Sigmoid colon (tissue), 7 donors: ENCODE results near the gene OR5M10. TPM values are rescaled to one million over a fixed set of nuclear protein-coding genes. Genes with fewer than 3 reads are reported as not detected.

ENCODE experiments used
- DNase-seq: peaks from one replicate; pipeline ENCODE4 v3.0.0-alpha.2; 2019
- H3K27ac ChIP-seq, 4 donors: fragments of 200-600 bp; sonication (generic); one replicate each; pipeline ENCODE4 v1.5.1; 2016 to 2019; ENCODE audit warnings: mild to moderate bottlenecking in 1 of 4
- H3K27me3 ChIP-seq, 3 donors: fragments of 200-600 bp; sonication (generic); one replicate each; pipeline ENCODE4 v1.5.1; 2019; ENCODE audit warnings: mild to moderate bottlenecking in 1 of 3
- H3K36me3 ChIP-seq, 4 donors: fragments of 200-600 bp; sonication (generic); one replicate each; pipeline ENCODE4 v1.5.1; 2016 to 2019
- H3K4me1 ChIP-seq, 4 donors: fragments of 200-600 bp; sonication (generic); one replicate each; pipeline ENCODE4 v1.5.1; 2017 to 2019
- H3K4me3 ChIP-seq, 4 donors: fragments of 200-600 bp; sonication (generic); one replicate each; pipeline ENCODE4 v1.5.1; 2017 to 2019; ENCODE audit warnings: mild to moderate bottlenecking in 2 of 4, moderate library complexity in 1 of 4
- H3K9me3 ChIP-seq, 4 donors: fragments of 200-600 bp in 3 of 4; sonication (generic) in 3 of 4; one replicate each; pipeline versions ENCODE4 v1.5.1 to v1.6.1; 2013 to 2019
- EP300 ChIP-seq, 4 donors: sonication (generic); formaldehyde crosslinking; IDR thresholded peaks; one replicate each; pipeline ENCODE4 v1.6.1; 2017; ENCODE audit warnings: antibody characterized with exemption in 4 of 4
- POLR2AphosphoS5 ChIP-seq, 4 donors: sonication (generic); formaldehyde crosslinking; IDR thresholded peaks; one replicate each; pipeline ENCODE4 v1.6.1; 2017; ENCODE audit warnings: antibody characterized with exemption in 4 of 4
- WGBS, 2 donors: extraction: QIAGEN DNeasy Blood & Tissue Kit; methylation state at CpG; one replicate each; pipeline ENCODE4 v1.1.7; 2013; 5-methylcytosine and 5-hydroxymethylcytosine counted together
- intact Hi-C: fragments of 100-400 bp; cut with DNase I; formaldehyde crosslinking; loops from one replicate; pipeline ENCODE4 v1.15.1; 2023
- polyA plus RNA-seq, 3 donors: library from polyadenylated mRNA; stranded (reverse); fragments of 200-250 nt; gene quantifications; one replicate each; pipeline ENCODE4 v1.2.3, GENCODE V29; 2013
- total RNA-seq, 4 donors: library from RNA; depleted of rRNA; stranded (reverse); fragments of >200 nt; gene quantifications; one replicate each; pipeline ENCODE4 v1.1.0, GENCODE V29; 2016
- donor health status: healthy with polysubstance abuse.
- donor health status: Bipolar disorder and iron deficiency.
- donor health status: healthy.

Gene OR5M10
- total and polyA plus RNA-seq, 7 donors = not detected

- Histone ChIP-seq H3K36me3 (no peaks in the 10 kb centered on the region), H3K4me1 (no peaks in the 10 kb centered on the region), H3K27me3 (no peaks in the 10 kb centered on the region), H3K9me3 (no peaks in the 10 kb centered on the region), H3K4me3 (no peak overlapping the region), H3K27ac (no peak overlapping the region)
- DNase-seq = no peak
- TF ChIP-seq EP300 (IDR thresholded peaks at IDR 0.05) = no peak
- intact Hi-C loops = no loop called here
- WGBS, 2 donors = 14 to 60% methylated on average over 3 of the region's 3 CpGs
Observed at GRCh38 chr11:56533054-56533740, 44.3 kb downstream of the OR5M10 start.

GRCh38 chr11:56531856-56532255 lies 45.7 kb downstream of the OR5M10 start:
- H3K9me3 ChIP-seq = no peaks in the 10 kb centered on the region
- no peaks in the 10 kb centered on the region for H3K27me3 ChIP-seq
- intact Hi-C loops = no loop called here
- no peaks in the 10 kb centered on the region for H3K4me1 ChIP-seq
- no peak overlapping the region for H3K4me3 ChIP-seq
- H3K27ac ChIP-seq = no peak overlapping the region
- DNase-seq = no peak
- 19 to 60% methylated on average over 2 of the region's 2 CpGs for WGBS, 2 donors
- no peaks in the 10 kb centered on the region for H3K36me3 ChIP-seq
- no peak for TF ChIP-seq EP300 (IDR thresholded peaks at IDR 0.05)
- TF ChIP-seq POLR2AphosphoS5 (IDR thresholded peaks at IDR 0.05) = no peak

Other genes with a start within 250 kb of the OR5M10 start
- gene OR8K1, start 231.7 kb downstream of the OR5M10 start, total RNA-seq = not detected
- not detected for gene OR8K1, start 231.7 kb downstream of the OR5M10 start, polyA plus RNA-seq
- gene OR8J1, start 223.4 kb downstream of the OR5M10 start, total RNA-seq = not detected
- gene OR8J1, start 223.4 kb downstream of the OR5M10 start, polyA plus RNA-seq = not detected
- gene OR8U1, start 202.1 kb downstream of the OR5M10 start, total RNA-seq = not detected
- gene OR8U1, start 202.1 kb downstream of the OR5M10 start, polyA plus RNA-seq = not detected
- not detected for gene OR5AL1, start 165.0 kb downstream of the OR5M10 start, total RNA-seq
- not detected for gene OR5AL1, start 165.0 kb downstream of the OR5M10 start, polyA plus RNA-seq
- gene OR5M3, start 104.4 kb downstream of the OR5M10 start, total RNA-seq = not detected
- gene OR5M3, start 104.4 kb downstream of the OR5M10 start, polyA plus RNA-seq = not detected
- not detected for gene OR5M8, start 86.4 kb downstream of the OR5M10 start, total RNA-seq
- gene OR5M8, start 86.4 kb downstream of the OR5M10 start, polyA plus RNA-seq = not detected
- gene OR5M11, start 34.5 kb downstream of the OR5M10 start, total RNA-seq = not detected
- not detected for gene OR5M11, start 34.5 kb downstream of the OR5M10 start, polyA plus RNA-seq
- not detected for gene OR5M1, start 37.2 kb upstream of the OR5M10 start, total RNA-seq
- gene OR5M1, start 37.2 kb upstream of the OR5M10 start, polyA plus RNA-seq = not detected
- not detected for gene OR5AP2, start 64.7 kb upstream of the OR5M10 start, total RNA-seq
- gene OR5AP2, start 64.7 kb upstream of the OR5M10 start, polyA plus RNA-seq = not detected
- not detected for gene OR5AR1, start 86.0 kb upstream of the OR5M10 start, total RNA-seq
- not detected for gene OR5AR1, start 86.0 kb upstream of the OR5M10 start, polyA plus RNA-seq
- gene OR9G1, start 121.4 kb upstream of the OR5M10 start, total RNA-seq = not detected
- 1 to 10 TPM in 1 of 3 donors, not detected in 2; 1.8 TPM for gene OR9G1, start 121.4 kb upstream of the OR5M10 start, polyA plus RNA-seq
- gene OR9G4, start 171.0 kb upstream of the OR5M10 start, total RNA-seq = not detected
- gene OR9G4, start 171.0 kb upstream of the OR5M10 start, polyA plus RNA-seq = not detected